Suprapubic skin (tissue), 3 donors: ENCODE data around the gene JPH2.

Experiments
- POLR2AphosphoS5 ChIP-seq, 3 donors: sonication (generic); formaldehyde crosslinking; IDR thresholded peaks; one replicate each; pipeline ENCODE4 v1.6.1; 2017; ENCODE audit warnings: antibody characterized with exemption in 3 of 3
- TF ChIP-seq, protein P1 (sequence below), 2 donors: fragments of 200-600 bp in 1 of 2; fragments of 450-650 bp in 1 of 2; sonication (generic) in 1 of 2; IDR thresholded peaks; one replicate each; pipeline ENCODE4 v1.5.1; 2016 to 2019; ENCODE audit warnings: antibody characterized with exemption in 2 of 2, mild to moderate bottlenecking in 1 of 2, moderate library complexity in 1 of 2

DNA sequence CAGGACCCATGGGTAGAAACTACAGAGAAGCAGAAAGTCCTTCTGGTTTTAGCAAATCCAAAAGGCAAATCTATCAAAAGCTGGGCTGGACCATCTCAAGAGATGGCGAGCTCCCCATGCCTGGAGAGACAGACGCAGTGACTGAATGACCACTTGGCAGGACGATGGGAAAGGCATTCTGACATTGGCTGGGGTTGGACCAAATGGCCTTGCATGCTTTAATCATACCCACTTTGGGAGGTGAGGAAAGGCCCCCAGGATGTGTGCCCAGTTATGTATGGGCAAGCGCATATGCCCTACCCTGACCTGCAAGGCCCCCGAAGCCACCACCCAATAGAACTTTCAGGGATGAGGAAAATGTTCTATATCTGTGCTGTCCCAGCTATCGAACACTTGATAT, 45.1 kb downstream of the JPH2 start:
- TF ChIP-seq, protein P1, sequence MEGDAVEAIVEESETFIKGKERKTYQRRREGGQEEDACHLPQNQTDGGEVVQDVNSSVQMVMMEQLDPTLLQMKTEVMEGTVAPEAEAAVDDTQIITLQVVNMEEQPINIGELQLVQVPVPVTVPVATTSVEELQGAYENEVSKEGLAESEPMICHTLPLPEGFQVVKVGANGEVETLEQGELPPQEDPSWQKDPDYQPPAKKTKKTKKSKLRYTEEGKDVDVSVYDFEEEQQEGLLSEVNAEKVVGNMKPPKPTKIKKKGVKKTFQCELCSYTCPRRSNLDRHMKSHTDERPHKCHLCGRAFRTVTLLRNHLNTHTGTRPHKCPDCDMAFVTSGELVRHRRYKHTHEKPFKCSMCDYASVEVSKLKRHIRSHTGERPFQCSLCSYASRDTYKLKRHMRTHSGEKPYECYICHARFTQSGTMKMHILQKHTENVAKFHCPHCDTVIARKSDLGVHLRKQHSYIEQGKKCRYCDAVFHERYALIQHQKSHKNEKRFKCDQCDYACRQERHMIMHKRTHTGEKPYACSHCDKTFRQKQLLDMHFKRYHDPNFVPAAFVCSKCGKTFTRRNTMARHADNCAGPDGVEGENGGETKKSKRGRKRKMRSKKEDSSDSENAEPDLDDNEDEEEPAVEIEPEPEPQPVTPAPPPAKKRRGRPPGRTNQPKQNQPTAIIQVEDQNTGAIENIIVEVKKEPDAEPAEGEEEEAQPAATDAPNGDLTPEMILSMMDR (IDR thresholded peaks at IDR 0.05), result no peak
- no peak for TF ChIP-seq POLR2AphosphoS5 (IDR thresholded peaks at IDR 0.05)
